Thoracic aorta (tissue), 2 donors: ENCODE results near the gene ACIN1. TPM values are rescaled to one million over a fixed set of nuclear protein-coding genes. Genes with fewer than 3 reads are reported as not detected.

Source experiments
- ATAC-seq: fragments of 150-250 bp; one replicate; pipeline ENCODE4 v1.8.0; 2017; ENCODE audit warnings: low read depth; ENCODE audit not compliant: insufficient number of reproducible peaks, low FRiP score
- DNase-seq: peaks from one replicate; pipeline ENCODE4 v3.0.0-alpha.2; 2020; ENCODE audit warnings: low spot score
- H3K27ac ChIP-seq, 2 donors: fragments of 200-600 bp; sonication (generic); 1 replicate in 1 of 2; 2 replicates in 1 of 2; pipeline ENCODE4 v1.5.1; 2016; ENCODE audit warnings: mild to moderate bottlenecking in 2 of 2, moderate library complexity in 2 of 2
- H3K27me3 ChIP-seq: fragments of 200-600 bp; sonication (generic); replicated peaks from 2 replicates; pipeline ENCODE4 v1.6.0; 2016; ENCODE audit warnings: mild to moderate bottlenecking; ENCODE audit not compliant: insufficient read depth
- H3K36me3 ChIP-seq: fragments of 200-600 bp; sonication (generic); one replicate; pipeline ENCODE4 v1.5.1; 2016
- H3K4me1 ChIP-seq, 2 donors: fragments of 200-600 bp; sonication (generic); 1 replicate in 1 of 2; 2 replicates in 1 of 2; pipeline versions ENCODE4 v1.5.1 to v1.6.0; 2016; ENCODE audit warnings: low read depth in 2 of 2, mild to moderate bottlenecking in 1 of 2; ENCODE audit not compliant: control insufficient read depth in 1 of 2
- H3K4me3 ChIP-seq: fragments of 200-600 bp; sonication (generic); 2 replicates; pipeline ENCODE4 v1.5.1; 2016; ENCODE audit warnings: mild to moderate bottlenecking
- H3K9me3 ChIP-seq: fragments of 200-600 bp; sonication (generic); 2 replicates; pipeline ENCODE4 v1.5.1; 2016
- CTCF ChIP-seq: fragments of 200-600 bp; sonication (generic); IDR thresholded peaks from one replicate; pipeline ENCODE4 v1.5.1; 2019; ENCODE audit warnings: antibody characterized with exemption
- total RNA-seq, 2 donors: library from RNA; depleted of rRNA; stranded (reverse); fragments of >200 nt; gene quantifications; one replicate each; pipeline versions ENCODE4 v1.1.0 to v1.2.3, GENCODE V29; 2016

The ACIN1 gene
- total RNA-seq, 2 donors from 2014 or later, result 117 to 154 TPM

DNA sequence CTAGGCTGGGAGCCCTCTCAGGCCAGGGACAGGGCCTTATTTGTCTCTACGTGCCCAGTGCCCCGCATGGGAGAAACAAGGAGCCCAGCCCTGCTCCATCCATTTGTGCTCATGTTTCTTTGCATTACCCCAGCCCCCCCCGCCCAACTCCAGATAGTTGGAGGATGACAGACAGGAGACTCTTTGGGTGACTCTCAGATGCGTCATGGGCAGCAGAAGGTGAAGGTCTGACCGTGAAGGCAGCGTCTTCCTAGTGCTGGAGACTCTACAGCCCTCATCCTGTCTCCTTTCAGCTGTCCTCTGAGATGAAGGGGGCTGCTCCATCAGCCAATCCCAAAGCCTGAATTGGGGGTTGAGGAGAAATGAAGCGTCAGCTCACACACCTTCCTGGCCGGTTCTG, 53.2 kb downstream of the ACIN1 start:
- Histone ChIP-seq H3K9me3 (no peaks in the 10 kb centered on the region), H3K27me3 (no peaks in the 10 kb centered on the region), H3K4me3 (no peak overlapping the region), H3K4me1 (no peaks in the 10 kb centered on the region), H3K27ac (no peak overlapping the region), H3K36me3 (no peaks in the 10 kb centered on the region)
- no peak for ATAC-seq
- no peak for TF ChIP-seq CTCF
- DNase-seq, result no peak

- Histone ChIP-seq H3K4me3 (no peak overlapping the region), H3K4me1 (no peaks in the 10 kb centered on the region), H3K36me3 (no peaks in the 10 kb centered on the region), H3K27me3 (no peaks in the 10 kb centered on the region), H3K27ac (no peak overlapping the region), H3K9me3 (no peaks in the 10 kb centered on the region)
- TF ChIP-seq CTCF, result no peak
- DNase-seq, result no peak
- no peak for ATAC-seq
Observed at GRCh38 chr14:23040100-23040499, 54.8 kb downstream of the ACIN1 start.

DNA sequence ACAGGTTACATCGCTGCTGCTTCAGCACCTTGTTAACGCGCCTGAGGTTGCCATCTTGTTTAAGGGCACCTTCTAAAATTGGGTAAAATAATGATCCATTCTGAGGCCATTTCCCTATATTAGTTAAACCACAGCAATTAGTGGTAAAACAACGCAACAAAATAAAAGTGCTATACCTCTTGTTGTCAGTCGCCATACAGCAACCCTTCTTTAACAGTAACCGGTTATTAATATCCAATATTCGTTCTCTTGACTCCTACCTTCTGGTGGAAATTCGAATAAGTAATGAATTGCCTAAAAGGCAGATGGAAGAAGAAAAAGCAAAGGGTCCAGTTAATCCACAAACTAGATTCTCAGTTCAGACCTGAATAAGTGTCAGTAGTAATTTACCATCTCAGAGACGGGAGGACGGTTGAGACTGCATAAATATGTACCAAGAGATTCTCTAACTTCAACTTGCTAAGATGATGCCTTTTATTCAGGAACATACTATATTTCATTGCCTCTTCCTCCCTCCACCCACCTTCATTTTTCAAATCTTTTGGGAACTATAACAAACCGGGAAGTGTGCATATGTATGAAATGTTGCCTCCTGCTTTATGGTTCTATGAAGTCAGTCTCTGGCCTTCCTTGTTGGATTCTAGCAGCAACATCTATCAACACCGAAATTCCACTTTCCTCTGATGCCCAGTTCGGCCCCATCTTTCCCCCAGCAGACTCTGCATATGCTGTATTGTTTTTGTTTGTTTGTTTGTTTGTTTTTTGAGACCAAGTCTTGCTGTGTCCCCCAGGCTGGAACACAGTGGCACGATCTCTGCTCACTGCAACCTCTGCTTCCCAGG, 59.4 kb downstream of the ACIN1 start:
- ATAC-seq, result no peak

GRCh38 chr14:23034498-23035302, 60.2 kb downstream of the ACIN1 start, which contains the start of gene PSMB5:
Gene PSMB5, minus strand, starts transcription at chr14:23034900. Its CDS starts 19 bp downstream, at chr14:23034881.
- H3K27me3 ChIP-seq, result no peaks in the 10 kb centered on the region
- peaks cover 17% of the 10 kb centered on the region for H3K36me3 ChIP-seq
- H3K9me3 ChIP-seq, result no peaks in the 10 kb centered on the region
- no peak for TF ChIP-seq CTCF
- H3K4me3 ChIP-seq, result peak within 1 kb of the TSS; percentile 99
- peak; percentile 96 for ATAC-seq
- peaks cover 9 to 16% of the 10 kb centered on the region in 2 donors for H3K4me1 ChIP-seq
- H3K27ac ChIP-seq, result peak within 1 kb of the TSS; percentile 95
- DNase-seq, result peak; percentile 73

More for the DNA sequence above, 59.4 kb downstream of the ACIN1 start:
- Histone ChIP-seq H3K36me3 (peaks cover 14% of the 10 kb centered on the region), H3K4me3 (peak overlapping the region; percentile 99), H3K27ac (peak overlapping the region; percentile 95), H3K27me3 (no peaks in the 10 kb centered on the region), H3K9me3 (no peaks in the 10 kb centered on the region), H3K4me1 (peaks cover 9 to 16% of the 10 kb centered on the region in 2 donors)
- DNase-seq, result no peak
- TF ChIP-seq CTCF, result no peak
